SH-SY5Y (cell line): ENCODE results near the gene KCNJ12.

Experiments
- GATA2 ChIP-seq: IDR thresholded peaks from 2 replicates; pipeline ENCODE4 v1.6.1; 2011; ENCODE audit warnings: mild to moderate bottlenecking, low read depth, low read length
- GATA3 ChIP-seq: IDR thresholded peaks from 2 replicates; pipeline ENCODE4 v1.6.1; 2011; ENCODE audit warnings: low read depth, mild to moderate bottlenecking, low read length, moderate library complexity

DNA sequence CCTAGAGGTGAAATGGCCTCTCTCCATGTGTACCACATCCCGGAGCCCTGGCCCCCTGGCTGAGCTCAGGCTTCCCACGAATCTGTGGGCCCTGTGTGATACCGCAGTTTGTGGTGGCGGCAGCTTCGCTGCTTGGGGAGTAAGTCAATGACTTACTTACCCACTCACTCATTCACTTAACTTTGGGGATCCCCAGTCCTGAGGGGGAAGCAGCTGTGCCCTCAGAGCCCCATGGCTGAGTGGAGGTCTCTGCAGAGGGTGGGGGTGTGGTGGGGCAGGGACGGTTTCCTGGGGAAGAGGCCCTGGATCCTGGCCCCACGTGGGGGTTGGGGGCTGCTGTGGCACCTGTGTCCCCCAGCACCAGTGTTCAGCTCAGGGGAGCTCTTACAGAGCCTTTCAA is 13.2 kb downstream of the KCNJ12 start:
- TF ChIP-seq GATA2, result no peak
- TF ChIP-seq GATA3, result no peak
